HepG2 (cell line): ENCODE results near the gene AUNIP. TPM values are rescaled to one million over a fixed set of nuclear protein-coding genes. Genes with fewer than 3 reads are reported as not detected.

ENCODE experiments used
- MLXIP ChIP-seq: sonication (generic); formaldehyde crosslinking; IDR thresholded peaks from 2 replicates; pipeline ENCODE4 v1.9.0; 2021; ENCODE audit warnings: missing genetic modification reagents, borderline replicate concordance
- SSRP1 ChIP-seq: IDR thresholded peaks from 2 replicates; pipeline ENCODE4 v1.6.1; 2016; ENCODE audit warnings: control low read depth
- TEF ChIP-seq: sonication (generic); formaldehyde crosslinking; IDR thresholded peaks from 2 replicates; pipeline ENCODE4 v1.5.0; 2020; ENCODE audit warnings: missing genetic modification reagents
- ZBTB34 ChIP-seq: sonication (generic); formaldehyde crosslinking; IDR thresholded peaks from 2 replicates; pipeline ENCODE4 v1.8.0; 2022; ENCODE audit warnings: mild to moderate bottlenecking, missing genetic modification reagents
- ZNF484 ChIP-seq: sonication (generic); formaldehyde crosslinking; IDR thresholded peaks from 2 replicates; pipeline ENCODE4 v1.5.1; 2020; ENCODE audit warnings: mild to moderate bottlenecking, low read depth, missing genetic modification reagents, borderline replicate concordance
- ZNF614 ChIP-seq: IDR thresholded peaks from 2 replicates; pipeline ENCODE4 v1.6.1; 2018; ENCODE audit warnings: missing biosample characterization, missing genetic modification reagents, inconsistent platforms, borderline replicate concordance
- ZNF639 ChIP-seq: conservative IDR thresholded peaks from 2 replicates; pipeline ENCODE4 v1.6.1; 2018; ENCODE audit warnings: missing genetic modification reagents
- ZNF7 ChIP-seq: IDR thresholded peaks from 2 replicates; pipeline ENCODE4 v1.6.1; 2016; ENCODE audit warnings: missing biosample characterization, missing genetic modification reagents
- polyA plus RNA-seq, 8 experiments: library from polyadenylated mRNA; depleted of rRNA in 3 of 8; stranded (reverse) in 7 of 8; unstranded in 1 of 8; fragments of >200 nt; fragmentation: Illumina TruSeq in 4 of 8; extraction: Trizol in 4 of 8; gene quantifications; 2 replicates each; pipeline versions ENCODE4 v1.2.1 to v1.2.3, GENCODE V29; 2011 to 2016; ENCODE audit warnings: low read depth in 4 of 8, missing spikeins in 1 of 8, mixed read lengths in 1 of 8; ENCODE audit not compliant: insufficient read depth in 1 of 8
- total RNA-seq, 5 experiments: library from RNA; depleted of rRNA; stranded (reverse); fragments of >200 nt; fragmentation: Illumina TruSeq; extraction: Trizol; gene quantifications; 2 replicates each; pipeline ENCODE4 v1.2.3, GENCODE V29; 2016; ENCODE audit warnings: low read depth in 1 of 5

Gene AUNIP
- total and polyA plus RNA-seq, 2 of the 13 experiments (the other 11 are each of a cell fraction or from before 2014, with no cell fraction given): 3.8 to 12.3 TPM

GRCh38 chr1:25870614-25871013 is 11.4 kb upstream of the AUNIP start (continued):
- no peak for TF ChIP-seq MLXIP
- no peak for TF ChIP-seq ZBTB34 (CRISPR knock-in tag)
- TF ChIP-seq ZNF614 (CRISPR knock-in tag): 0 out of 2 replicates have a peak, but pooled peaks have one; percentile 5
- no peak for TF ChIP-seq ZNF484 (CRISPR knock-in tag)
- 0 out of 2 replicates have a peak, but pooled peaks have one; percentile 60 for TF ChIP-seq SSRP1 (CRISPR knock-in tag)
- peak; percentile 99 for TF ChIP-seq ZNF7 (CRISPR knock-in tag)
- TF ChIP-seq TEF: peak; percentile 79; the same call in 1 of the 2 replicates
- 0 out of 2 replicates have a peak, but pooled peaks have one; percentile 23 for TF ChIP-seq ZNF639 (CRISPR knock-in tag)
